NCI-H2029 (cell line): ENCODE results near the gene PTPRN2.
"Not testable (repeated sequence)": the region's sequence is repeated elsewhere in the genome, so short reads cannot be mapped to it uniquely, and the experiment has no call there.

ENCODE experiments used
- DNase-seq: peaks from one replicate; lab custom pipeline; 2025; lab: John Stamatoyannopoulos, UW

Gene PTPRN2

GRCh38 chr7:158295966-158296797 is 291.4 kb downstream of the PTPRN2 start:
- no peak for DNase-seq

GRCh38 chr7:158294468-158295215 is 293.0 kb downstream of the PTPRN2 start:
- DNase-seq, result not testable (repeated sequence)

GRCh38 chr7:158292948-158293347 is 294.7 kb downstream of the PTPRN2 start:
- no peak for DNase-seq

GRCh38 chr7:158291998-158292397 is 295.6 kb downstream of the PTPRN2 start:
- no peak for DNase-seq

GRCh38 chr7:158289761-158290523 is 297.7 kb downstream of the PTPRN2 start:
- no peak for DNase-seq

- no peak for DNase-seq
Observed at GRCh38 chr7:158289231-158289630, 298.4 kb downstream of the PTPRN2 start.

GRCh38 chr7:158286210-158286609 is 301.4 kb downstream of the PTPRN2 start:
- no peak for DNase-seq

GRCh38 chr7:158285383-158285770 is 302.2 kb downstream of the PTPRN2 start:
- no peak for DNase-seq

GRCh38 chr7:158284617-158285382 is 302.8 kb downstream of the PTPRN2 start:
- no peak for DNase-seq

- DNase-seq, result no peak
Observed at GRCh38 chr7:158284121-158284520, 303.5 kb downstream of the PTPRN2 start.

- DNase-seq, result no peak
Observed at GRCh38 chr7:158283016-158283974, 304.3 kb downstream of the PTPRN2 start.

GRCh38 chr7:158282461-158283001 is 305.1 kb downstream of the PTPRN2 start:
- DNase-seq, result no peak

GRCh38 chr7:158281441-158281840 is 306.2 kb downstream of the PTPRN2 start:
- DNase-seq, result no peak

- no peak for DNase-seq
Observed at GRCh38 chr7:158280448-158281144, 307.0 kb downstream of the PTPRN2 start.

GRCh38 chr7:158279539-158280447 is 307.8 kb downstream of the PTPRN2 start:
- DNase-seq, result no peak

GRCh38 chr7:158278745-158279320 is 308.8 kb downstream of the PTPRN2 start:
- DNase-seq, result no peak

GRCh38 chr7:158277219-158278141 is 310.1 kb downstream of the PTPRN2 start:
- no peak for DNase-seq
